Right atrium auricular region (tissue), 2 donors: Measurements from ENCODE around the gene RAB28. TPM values are rescaled to one million over a fixed set of nuclear protein-coding genes. Genes with fewer than 3 reads are reported as not detected.

ENCODE experiments used
- DNase-seq: peaks from one replicate; pipeline ENCODE4 v3.0.0-alpha.2; 2019; ENCODE audit warnings: low spot score
- H3K27ac ChIP-seq, 2 donors: fragments of 200-600 bp; sonication (generic); 1 replicate in 1 of 2; 2 replicates in 1 of 2; pipeline ENCODE4 v1.5.1; 2016 to 2019
- H3K27me3 ChIP-seq, 2 donors: fragments of 200-600 bp; sonication (generic); one replicate each; pipeline versions ENCODE4 v1.5.1 to v1.6.0; 2017 to 2019
- H3K36me3 ChIP-seq: fragments of 200-600 bp; sonication (generic); one replicate; pipeline ENCODE4 v1.5.1; 2016
- H3K4me1 ChIP-seq, 2 donors: fragments of 200-600 bp; sonication (generic); one replicate each; pipeline versions ENCODE4 v1.5.1 to v1.6.0; 2017 to 2019
- H3K4me3 ChIP-seq, 2 donors: fragments of 200-600 bp; sonication (generic); 1 replicate in 1 of 2; 2 replicates in 1 of 2; pipeline ENCODE4 v1.5.1; 2017 to 2019; ENCODE audit warnings: mild to moderate bottlenecking in 1 of 2, moderate library complexity in 1 of 2
- H3K9me3 ChIP-seq, 2 donors: fragments of 200-600 bp; sonication (generic); one replicate each; pipeline ENCODE4 v1.5.1; 2019
- total RNA-seq, 2 donors: library from RNA; depleted of rRNA; stranded (reverse); fragments of >200 nt; gene quantifications; one replicate each; pipeline ENCODE4 v1.1.0, GENCODE V29; 2016
- TF ChIP-seq, protein P1 (sequence below), 2 donors: fragments of 200-600 bp; sonication (generic); IDR thresholded peaks; one replicate each; pipeline ENCODE4 v1.5.1; 2019; ENCODE audit warnings: antibody characterized with exemption in 2 of 2

RAB28 gene
- 10 to 100 TPM; 15.3 to 19.8 TPM for total RNA-seq

DNA sequence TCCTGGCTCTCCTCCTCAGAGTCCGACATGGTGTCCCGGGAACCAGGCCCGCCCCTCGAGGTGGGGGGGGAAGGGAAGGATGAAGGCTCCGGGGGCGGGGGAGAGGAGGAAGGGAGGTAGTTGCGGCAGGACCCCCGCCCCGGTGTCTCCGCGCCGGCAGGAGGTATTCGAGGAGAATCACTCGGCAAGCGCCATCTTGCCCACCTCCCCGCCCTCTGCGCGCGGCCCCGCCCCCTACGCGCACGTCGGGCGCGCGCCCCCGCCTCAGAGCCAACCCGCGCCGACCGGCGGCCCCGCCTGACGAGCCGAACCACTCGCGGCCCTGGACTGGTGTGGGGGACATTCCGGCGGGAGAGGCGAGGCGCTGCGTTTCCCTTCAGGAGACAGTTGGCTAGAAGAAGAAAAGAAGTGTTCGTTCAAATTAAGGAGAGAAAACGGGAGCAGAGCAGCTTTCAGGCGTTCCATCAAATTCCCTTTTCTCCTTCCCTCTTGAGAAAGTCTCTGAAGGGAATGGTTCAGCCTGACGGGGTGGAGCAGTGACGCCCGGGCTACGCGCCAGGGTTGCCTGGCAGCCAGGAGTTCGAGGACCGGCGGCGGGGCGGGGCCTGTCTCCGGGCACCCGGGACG lies at the start of gene RAB28:
Gene RAB28 (minus strand): TSS at position 219 of the 627 bp plus-strand sequence.
- Histone ChIP-seq H3K4me3 (peak within 1 kb of the TSS; percentile 87 to 90), H3K27me3 (no peaks in the 10 kb centered on the region), H3K9me3 (peaks cover 0 to 7% of the 10 kb centered on the region in 2 donors), H3K36me3 (no peaks in the 10 kb centered on the region), H3K27ac (peak within 1 kb of the TSS; percentile 93 to 98), H3K4me1 (peaks cover 0 to 31% of the 10 kb centered on the region in 2 donors)
- DNase-seq: peak; percentile 94
- TF ChIP-seq, protein P1, sequence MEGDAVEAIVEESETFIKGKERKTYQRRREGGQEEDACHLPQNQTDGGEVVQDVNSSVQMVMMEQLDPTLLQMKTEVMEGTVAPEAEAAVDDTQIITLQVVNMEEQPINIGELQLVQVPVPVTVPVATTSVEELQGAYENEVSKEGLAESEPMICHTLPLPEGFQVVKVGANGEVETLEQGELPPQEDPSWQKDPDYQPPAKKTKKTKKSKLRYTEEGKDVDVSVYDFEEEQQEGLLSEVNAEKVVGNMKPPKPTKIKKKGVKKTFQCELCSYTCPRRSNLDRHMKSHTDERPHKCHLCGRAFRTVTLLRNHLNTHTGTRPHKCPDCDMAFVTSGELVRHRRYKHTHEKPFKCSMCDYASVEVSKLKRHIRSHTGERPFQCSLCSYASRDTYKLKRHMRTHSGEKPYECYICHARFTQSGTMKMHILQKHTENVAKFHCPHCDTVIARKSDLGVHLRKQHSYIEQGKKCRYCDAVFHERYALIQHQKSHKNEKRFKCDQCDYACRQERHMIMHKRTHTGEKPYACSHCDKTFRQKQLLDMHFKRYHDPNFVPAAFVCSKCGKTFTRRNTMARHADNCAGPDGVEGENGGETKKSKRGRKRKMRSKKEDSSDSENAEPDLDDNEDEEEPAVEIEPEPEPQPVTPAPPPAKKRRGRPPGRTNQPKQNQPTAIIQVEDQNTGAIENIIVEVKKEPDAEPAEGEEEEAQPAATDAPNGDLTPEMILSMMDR (IDR thresholded peaks at IDR 0.05): no peak

DNA sequence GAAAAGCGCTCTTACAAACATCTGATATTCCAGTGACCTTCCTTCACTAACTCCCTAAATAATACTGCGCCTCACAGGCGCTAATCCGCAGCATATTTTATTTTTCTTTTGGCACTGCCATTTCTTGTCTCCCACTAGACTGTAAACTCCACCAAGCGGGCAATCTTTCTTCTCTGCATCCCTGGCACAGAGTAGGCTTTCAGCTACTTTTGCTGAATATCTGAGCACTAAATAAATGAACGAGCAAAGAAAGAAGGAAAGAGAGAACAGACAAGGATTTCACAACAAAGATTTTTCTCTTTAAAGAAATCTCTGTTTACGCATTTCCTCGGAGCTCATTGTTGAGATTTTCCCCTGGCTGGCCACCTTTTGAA lies 47.5 kb upstream of the RAB28 start:
- TF ChIP-seq, protein P1 (IDR thresholded peaks at IDR 0.05): no peak
- no peak overlapping the region for H3K27ac ChIP-seq
- no peak overlapping the region for H3K4me3 ChIP-seq
- no peak for DNase-seq
- H3K9me3 ChIP-seq: no peaks in the 10 kb centered on the region
- no peaks in the 10 kb centered on the region for H3K36me3 ChIP-seq
- H3K4me1 ChIP-seq: peaks cover 0 to 30% of the 10 kb centered on the region in 2 donors
- peaks cover 41 to 85% of the 10 kb centered on the region in 2 donors for H3K27me3 ChIP-seq

DNA sequence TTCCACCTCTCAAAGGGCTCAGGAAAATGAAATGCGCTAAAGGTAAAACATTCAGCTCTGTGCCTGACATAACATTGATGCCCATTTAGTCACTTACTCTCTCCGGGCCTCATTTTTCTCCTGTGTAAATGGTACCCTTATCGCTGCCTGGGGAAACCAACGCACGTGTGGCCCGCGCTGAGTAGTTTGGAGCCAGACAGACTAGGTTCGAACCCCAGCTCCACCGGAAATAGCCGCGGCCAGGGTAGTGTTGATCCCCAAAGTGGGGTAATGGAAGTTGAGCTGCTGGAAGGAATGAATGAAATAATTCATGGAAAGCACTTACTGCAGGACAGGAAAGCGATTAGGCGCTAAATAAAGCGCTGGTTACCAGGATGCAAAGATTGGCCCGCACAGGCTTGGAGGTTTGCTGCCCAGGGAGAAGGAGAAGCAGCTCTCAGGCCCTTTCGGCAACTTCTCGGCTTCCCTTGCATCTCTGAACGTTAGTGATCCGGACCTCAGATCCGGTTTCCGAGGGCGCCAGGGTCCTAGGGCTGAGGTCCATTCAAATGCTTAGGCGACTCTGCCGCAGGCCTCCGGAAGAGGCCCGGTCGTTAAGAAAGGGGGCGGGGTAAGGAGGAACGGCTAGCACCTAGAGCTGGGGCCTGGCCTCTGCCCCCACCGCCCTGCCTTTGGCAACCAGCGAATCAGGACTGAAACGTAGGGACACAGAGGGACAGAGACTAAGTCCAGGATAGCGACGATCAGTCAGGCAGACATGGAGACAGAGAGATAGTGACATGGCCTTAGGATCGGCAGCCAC lies 46.9 kb upstream of the RAB28 start:
- Histone ChIP-seq H3K4me3 (no peak overlapping the region), H3K36me3 (no peaks in the 10 kb centered on the region), H3K27me3 (peaks cover 39 to 82% of the 10 kb centered on the region in 2 donors), H3K27ac (no peak overlapping the region), H3K9me3 (no peaks in the 10 kb centered on the region), H3K4me1 (peaks cover 0 to 30% of the 10 kb centered on the region in 2 donors)
- no peak for DNase-seq
- TF ChIP-seq, protein P1 (IDR thresholded peaks at IDR 0.05): no peak

DNA sequence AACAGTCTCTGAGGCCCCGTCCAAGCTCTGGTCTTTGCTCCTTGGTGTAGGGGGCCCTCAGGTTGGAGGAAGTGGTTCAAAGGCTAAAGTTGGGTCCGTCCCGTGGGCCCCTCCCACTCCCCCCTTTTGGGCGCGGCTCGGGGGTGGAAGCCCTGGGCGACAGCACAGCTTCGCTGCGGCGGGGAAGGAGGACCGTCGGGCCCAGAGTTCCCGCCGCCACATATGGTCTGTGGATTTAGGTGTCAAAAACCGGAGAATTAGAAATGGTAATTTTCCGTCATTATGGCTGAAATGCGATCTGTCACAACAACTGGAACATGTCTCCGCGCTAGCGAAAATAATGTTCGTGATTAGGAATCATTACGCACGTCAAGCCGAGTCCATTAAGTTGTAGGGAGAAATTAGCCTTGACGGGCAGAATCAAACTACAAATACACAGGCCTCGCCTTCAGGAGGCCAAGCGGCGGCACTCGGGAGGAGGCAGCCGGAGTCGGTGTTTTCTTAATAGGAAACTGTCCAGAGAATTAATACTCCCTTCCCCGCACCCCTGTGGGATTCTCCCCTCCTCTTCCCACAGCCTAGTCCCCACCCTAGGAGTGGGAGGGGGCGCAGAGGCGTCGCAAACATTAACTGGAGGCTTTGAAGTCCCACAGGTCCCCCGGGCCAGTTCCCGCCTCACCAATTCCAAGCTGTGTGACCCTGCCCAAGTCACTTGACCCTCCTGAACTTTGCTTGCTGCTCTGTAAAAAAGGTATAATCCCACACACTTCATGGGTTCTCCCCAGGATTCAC lies 45.2 kb upstream of the RAB28 start:
- Histone ChIP-seq H3K4me3 (no peak overlapping the region), H3K27ac (no peak overlapping the region), H3K36me3 (no peaks in the 10 kb centered on the region), H3K9me3 (peaks cover 4 to 11% of the 10 kb centered on the region in 2 donors), H3K27me3 (peaks cover 38 to 80% of the 10 kb centered on the region in 2 donors), H3K4me1 (peaks cover 0 to 26% of the 10 kb centered on the region in 2 donors)
- TF ChIP-seq, protein P1 (IDR thresholded peaks at IDR 0.05): no peak
- DNase-seq: no peak

DNA sequence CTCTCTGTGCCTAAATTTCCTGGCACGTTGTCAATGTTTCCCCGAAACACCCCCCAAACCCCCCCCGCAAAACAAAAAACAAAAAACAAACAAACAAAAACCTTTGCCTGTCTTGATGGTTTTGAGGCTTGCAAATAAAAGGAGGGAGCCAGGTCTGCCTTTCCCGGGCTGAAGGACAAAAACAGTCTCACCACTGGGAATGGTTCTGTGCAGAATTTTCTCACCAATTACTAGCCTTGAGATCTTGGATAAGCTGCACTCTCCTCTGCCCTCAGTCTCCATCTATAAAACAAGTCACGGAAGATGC lies 44.6 kb upstream of the RAB28 start:
- no peak for DNase-seq
- peaks cover 9 to 16% of the 10 kb centered on the region in 2 donors for H3K9me3 ChIP-seq
- H3K27ac ChIP-seq: no peak overlapping the region
- H3K36me3 ChIP-seq: no peaks in the 10 kb centered on the region
- H3K4me1 ChIP-seq: peaks cover 0 to 26% of the 10 kb centered on the region in 2 donors
- H3K27me3 ChIP-seq: peaks cover 38 to 80% of the 10 kb centered on the region in 2 donors
- TF ChIP-seq, protein P1 (IDR thresholded peaks at IDR 0.05): no peak
- no peak overlapping the region for H3K4me3 ChIP-seq
